K562 (cell line): ENCODE measurements around the gene VPS16. TPM values are rescaled to one million over a fixed set of nuclear protein-coding genes. Genes with fewer than 3 reads are reported as not detected.

ENCODE experiments used
- ARID1B ChIP-seq: fragments of 450-650 bp; IDR thresholded peaks from 2 replicates; pipeline ENCODE4 v1.6.1; 2016; ENCODE audit warnings: antibody characterized with exemption, mild to moderate bottlenecking, inconsistent platforms
- CCNT2 ChIP-seq: IDR thresholded peaks from 2 replicates; pipeline ENCODE4 v1.6.1; 2011; ENCODE audit warnings: borderline replicate concordance, low read depth, mild to moderate bottlenecking, moderate library complexity, mixed read lengths, low read length; ENCODE audit not compliant: insufficient read length; ENCODE audit errors: extremely low read depth
- CHCHD3 ChIP-seq: fragments of 250-450 bp; sonication (Bioruptor Pico); IDR thresholded peaks from 2 replicates; pipeline ENCODE4 v2.1.2; 2022; ENCODE audit warnings: mild to moderate bottlenecking
- CREB3 ChIP-seq: fragments of 450-650 bp; conservative IDR thresholded peaks from 2 replicates; pipeline ENCODE4 v1.6.1; 2016; ENCODE audit warnings: missing genetic modification characterization, low read depth, mild to moderate bottlenecking, missing compliant biosample characterization, moderate library complexity
- CUX1 ChIP-seq: fragments of 200-800 bp; sonication (Bioruptor generic); IDR thresholded peaks from 2 replicates; pipeline ENCODE4 v1.6.1; 2016; ENCODE audit warnings: missing genetic modification characterization, missing compliant biosample characterization
- CXXC5 ChIP-seq: fragments of 250-450 bp; sonication (Bioruptor Pico); IDR thresholded peaks from 2 replicates; pipeline ENCODE4 v1.8.0; 2022; ENCODE audit warnings: inconsistent platforms, mild to moderate bottlenecking, moderate library complexity
- EP300 ChIP-seq: IDR thresholded peaks from 2 replicates; pipeline ENCODE4 v1.6.1; 2012; ENCODE audit warnings: low read length, improper control_type of control experiment
- FOS ChIP-seq: IDR thresholded peaks from 3 replicates; pipeline ENCODE4 v1.6.1; 2011; ENCODE audit not compliant: insufficient read length; ENCODE audit errors: extremely low read depth
- FOXM1 ChIP-seq, 2 experiments: fragments of 450-650 bp in 1 of 2; sonication (generic) in 1 of 2; formaldehyde crosslinking in 1 of 2; IDR thresholded peaks; 2 replicates each; pipeline versions ENCODE4 v1.6.1 to v1.9.0; 2017 to 2022; ENCODE audit warnings: low read depth in 2 of 2, mild to moderate bottlenecking in 2 of 2, missing genetic modification reagents in 1 of 2, moderate library complexity in 1 of 2
- POLR2AphosphoS5 ChIP-seq: IDR thresholded peaks from 2 replicates; pipeline ENCODE4 v1.6.1; 2011; ENCODE audit warnings: mild to moderate bottlenecking, low read depth, low read length, moderate library complexity; ENCODE audit not compliant: control insufficient read depth, insufficient read depth
- SIX5 ChIP-seq, 2 experiments: IDR thresholded peaks; 2 replicates each; pipeline ENCODE4 v1.6.1; 2011; ENCODE audit warnings: low read length in 2 of 2, borderline replicate concordance in 1 of 2, low read depth in 1 of 2, mild to moderate bottlenecking in 1 of 2, moderate library complexity in 1 of 2; ENCODE audit not compliant: insufficient read depth in 1 of 2
- TRIM24 ChIP-seq, 2 experiments: fragments of 450-650 bp; IDR thresholded peaks; 2 replicates each; pipeline ENCODE4 v1.6.1; 2016
- ZBTB17 ChIP-seq: fragments of 450-650 bp; formaldehyde crosslinking; IDR thresholded peaks from 2 replicates; pipeline ENCODE4 v1.4.0; 2020; ENCODE audit warnings: mild to moderate bottlenecking
- ZNF232 ChIP-seq: sonication (generic); formaldehyde crosslinking; IDR thresholded peaks from 2 replicates; pipeline ENCODE4 v1.8.0; 2022; ENCODE audit warnings: mild to moderate bottlenecking, missing genetic modification reagents
- polyA plus RNA-seq, 8 experiments: library from polyadenylated mRNA; depleted of rRNA in 4 of 8; stranded (reverse) in 5 of 8; unstranded in 3 of 8; fragments of >200 nt; fragmentation: Nextera tagmentation in 2 of 8; fragmentation: Illumina TruSeq in 1 of 8; extraction: Ambion mirVana in 2 of 8; extraction: Trizol in 1 of 8; gene quantifications; 2 replicates each; pipeline versions ENCODE4 v1.2.1 to v1.2.3, GENCODE V29; 2011 to 2014; ENCODE audit warnings: inconsistent platforms in 1 of 8, missing spikeins in 1 of 8
- total RNA-seq, 7 experiments: library from RNA; depleted of rRNA in 6 of 7; stranded (reverse); fragments of >200 nt in 6 of 7; fragmentation: Illumina TruSeq in 2 of 7; extraction: Trizol in 2 of 7; gene quantifications; 2 replicates each; pipeline versions ENCODE4 v1.2.1 to v1.2.3, GENCODE V29; 2011 to 2021; ENCODE audit warnings: low replicate concordance in 1 of 7
- TF ChIP-seq, protein P1 (sequence below): fragments of 250-450 bp; sonication (Bioruptor Pico); IDR thresholded peaks from 2 replicates; pipeline ENCODE4 v1.5.0; 2020; ENCODE audit warnings: mild to moderate bottlenecking, borderline replicate concordance
- TF ChIP-seq, protein P2 (sequence below), 2 experiments: fragments of 200-800 bp in 1 of 2; sonication (Bioruptor generic) in 1 of 2; sonication (generic) in 1 of 2; formaldehyde crosslinking in 1 of 2; IDR thresholded peaks in 1 of 2; conservative IDR thresholded peaks in 1 of 2; 2 replicates each; pipeline versions ENCODE4 v1.5.0 to v1.6.1; 2016 to 2020; ENCODE audit warnings: missing compliant biosample characterization in 1 of 2, missing genetic modification characterization in 1 of 2, missing genetic modification reagents in 1 of 2

Gene VPS16
- total and polyA plus RNA-seq, 9 of the 15 experiments (the other 6 are each of a cell fraction or from before 2014, with no cell fraction given) = 6.8 to 24.7 (median 14.0) TPM

DNA sequence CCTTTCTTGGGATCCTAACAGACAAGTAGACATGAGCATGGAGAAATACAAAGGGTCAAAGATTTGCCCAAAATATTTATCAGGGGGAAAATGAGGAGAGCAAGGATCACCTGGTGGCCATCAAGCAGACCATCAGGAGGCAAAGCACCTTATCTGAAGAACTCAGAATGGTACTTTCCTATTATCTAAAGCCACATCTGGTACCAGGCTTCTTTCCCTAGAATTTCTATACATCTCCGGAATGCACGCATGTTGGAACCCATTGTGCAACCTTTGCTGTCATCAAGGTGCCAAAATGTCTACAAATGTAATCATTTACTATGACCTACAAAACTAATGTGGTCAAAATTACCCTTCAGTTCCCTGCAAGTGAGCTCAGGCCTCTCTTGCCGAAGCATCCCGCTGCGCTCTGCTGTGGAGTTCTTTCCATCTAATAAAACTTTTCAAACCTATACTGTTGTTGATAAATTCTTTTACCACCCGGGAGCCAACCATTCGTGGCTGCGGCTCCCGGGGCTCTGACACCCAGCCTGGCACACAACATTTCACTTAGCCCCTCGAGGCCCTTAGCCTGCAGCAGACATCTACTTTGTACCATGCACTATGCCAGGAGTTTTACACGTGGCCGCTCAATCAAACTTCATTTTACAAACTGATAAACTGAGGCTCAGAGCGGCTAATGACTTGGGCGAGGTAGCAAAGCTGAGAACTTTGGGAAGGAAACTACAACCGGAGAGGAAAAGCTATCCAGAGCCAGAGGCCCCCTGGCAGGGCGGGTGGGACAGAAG is 36.3 kb upstream of the VPS16 start (continued):
- no peak for TF ChIP-seq CUX1 (CRISPR knock-in tag)
- TF ChIP-seq CHCHD3 (CRISPR knock-in tag) = no peak
- peak; percentile 68 to 85 for TF ChIP-seq TRIM24 (IDR thresholded peaks at IDR 0.05)
- TF ChIP-seq SIX5 (IDR thresholded peaks at IDR 0.05; ENCODE audit: borderline replicate concordance in 1 of 2, insufficient read depth in 1 of 2, low read depth in 1 of 2, low read length in 2 of 2) = no peak
- no peak for TF ChIP-seq ZNF232 (CRISPR knock-in tag)
- TF ChIP-seq, protein P1, sequence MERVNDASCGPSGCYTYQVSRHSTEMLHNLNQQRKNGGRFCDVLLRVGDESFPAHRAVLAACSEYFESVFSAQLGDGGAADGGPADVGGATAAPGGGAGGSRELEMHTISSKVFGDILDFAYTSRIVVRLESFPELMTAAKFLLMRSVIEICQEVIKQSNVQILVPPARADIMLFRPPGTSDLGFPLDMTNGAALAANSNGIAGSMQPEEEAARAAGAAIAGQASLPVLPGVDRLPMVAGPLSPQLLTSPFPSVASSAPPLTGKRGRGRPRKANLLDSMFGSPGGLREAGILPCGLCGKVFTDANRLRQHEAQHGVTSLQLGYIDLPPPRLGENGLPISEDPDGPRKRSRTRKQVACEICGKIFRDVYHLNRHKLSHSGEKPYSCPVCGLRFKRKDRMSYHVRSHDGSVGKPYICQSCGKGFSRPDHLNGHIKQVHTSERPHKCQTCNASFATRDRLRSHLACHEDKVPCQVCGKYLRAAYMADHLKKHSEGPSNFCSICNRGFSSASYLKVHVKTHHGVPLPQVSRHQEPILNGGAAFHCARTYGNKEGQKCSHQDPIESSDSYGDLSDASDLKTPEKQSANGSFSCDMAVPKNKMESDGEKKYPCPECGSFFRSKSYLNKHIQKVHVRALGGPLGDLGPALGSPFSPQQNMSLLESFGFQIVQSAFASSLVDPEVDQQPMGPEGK (CRISPR knock-in tag) = no peak
- TF ChIP-seq ARID1B = peak; percentile 87
- peak; percentile 41; the same call in 1 of the 2 replicates for TF ChIP-seq EP300
- TF ChIP-seq CXXC5 = peak; percentile 37; the same call in 1 of the 2 replicates
- TF ChIP-seq CCNT2 = no peak
- no peak for TF ChIP-seq CREB3 (tag)
- TF ChIP-seq FOXM1 (IDR thresholded peaks at IDR 0.05; ENCODE audit: low read depth) = peak; percentile 58
- TF ChIP-seq FOXM1 (CRISPR knock-in tag; IDR thresholded peaks at IDR 0.05; ENCODE audit: low read depth) = no peak
- no peak for TF ChIP-seq FOS
- 0 out of 2 replicates have a peak, but pooled peaks have one; percentile 35 for TF ChIP-seq POLR2AphosphoS5
- TF ChIP-seq, protein P2, sequence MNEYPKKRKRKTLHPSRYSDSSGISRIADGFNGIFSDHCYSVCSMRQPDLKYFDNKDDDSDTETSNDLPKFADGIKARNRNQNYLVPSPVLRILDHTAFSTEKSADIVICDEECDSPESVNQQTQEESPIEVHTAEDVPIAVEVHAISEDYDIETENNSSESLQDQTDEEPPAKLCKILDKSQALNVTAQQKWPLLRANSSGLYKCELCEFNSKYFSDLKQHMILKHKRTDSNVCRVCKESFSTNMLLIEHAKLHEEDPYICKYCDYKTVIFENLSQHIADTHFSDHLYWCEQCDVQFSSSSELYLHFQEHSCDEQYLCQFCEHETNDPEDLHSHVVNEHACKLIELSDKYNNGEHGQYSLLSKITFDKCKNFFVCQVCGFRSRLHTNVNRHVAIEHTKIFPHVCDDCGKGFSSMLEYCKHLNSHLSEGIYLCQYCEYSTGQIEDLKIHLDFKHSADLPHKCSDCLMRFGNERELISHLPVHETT (CRISPR knock-in tag; conservative IDR thresholded peaks at IDR 0.05 in 1 of 2, IDR thresholded peaks at IDR 0.05 in 1 of 2) = no peak
- no peak for TF ChIP-seq ZBTB17 (CRISPR knock-in tag)
